GM12878 (cell line): Measurements from ENCODE around the gene UNC5B. TPM values are rescaled to one million over a fixed set of nuclear protein-coding genes. Genes with fewer than 3 reads are reported as not detected.

ENCODE experiments used
- ATAC-seq: fragments of 200-7000 bp; cut with Tn5 transposase; 3 replicates; pipeline ENCODE4 v1.9.1; 2020; ENCODE audit warnings: mild to moderate bottlenecking, moderate library complexity
- BruUV-seq: library from RNA; stranded (reverse); fragments of 400-500 nt; replicated peaks from 2 replicates; lab custom pipeline; 2021; lab: Mats Ljungman, UMichigan
- CTCF ChIA-PET: fragments of 300-600 bp; sonication (Branson Sonifier 250); formaldehyde crosslinking; extraction: SDS; loops from one replicate; lab custom pipeline; 2021; ENCODE audit warnings: inconsistent platforms; lab: Yijun Ruan, JAX
- POLR2A ChIA-PET: fragments of 350-600 bp; formaldehyde crosslinking; extraction: SDS; loops from one replicate; lab custom pipeline; 2021; ENCODE audit warnings: inconsistent platforms; lab: Charles Lee
- RAD21 ChIA-PET: fragments of 300-600 bp; sonication (Branson Sonifier 250); formaldehyde crosslinking; loops from one replicate; lab custom pipeline; 2023; ENCODE audit warnings: antibody characterized with exemption; ENCODE audit not compliant: unreplicated experiment; lab: Charles Lee
- SMC1A ChIA-PET: fragments of 300-600 bp; sonication (Branson Sonifier 250); formaldehyde crosslinking; loops from one replicate; lab custom pipeline; 2023; ENCODE audit not compliant: unreplicated experiment, uncharacterized antibody; lab: Charles Lee
- DNase-seq: peaks from one replicate; pipeline ENCODE4 v3.0.0-alpha.2; 2011; ENCODE audit warnings: low read depth, low spot score
- FAIRE-seq: peaks from 3 replicates; lab custom pipeline; 2011; peaks lifted over from hg19 to GRCh38; lab: Jason Lieb, UNC
- H2AFZ ChIP-seq: 2 replicates; pipeline ENCODE4 v1.6.0; 2011; ENCODE audit warnings: low read depth, low read length, control low read depth; ENCODE audit not compliant: control insufficient read depth
- H3K27ac ChIP-seq: 2 replicates; pipeline ENCODE4 v1.5.1; 2011; ENCODE audit warnings: control low read depth; ENCODE audit not compliant: control insufficient read depth, insufficient read depth
- H3K27me3 ChIP-seq, 2 experiments: replicated peaks in 1 of 2; 2 replicates each; pipeline versions ENCODE4 v1.6.0 to v1.6.1; 2011; ENCODE audit warnings: low read length in 1 of 2; ENCODE audit not compliant: control insufficient read depth in 2 of 2, insufficient read depth in 2 of 2
- H3K36me3 ChIP-seq, 2 experiments: 2 replicates each; pipeline ENCODE4 v1.5.1; 2011; ENCODE audit warnings: low read length in 1 of 2; ENCODE audit not compliant: control insufficient read depth in 2 of 2, insufficient read depth in 2 of 2
- H3K4me1 ChIP-seq: 2 replicates; pipeline ENCODE4 v1.6.1; 2011; ENCODE audit warnings: mild to moderate bottlenecking, low read length, moderate library complexity, mixed read lengths; ENCODE audit not compliant: control insufficient read depth, insufficient read depth
- H3K4me2 ChIP-seq: 2 replicates; pipeline ENCODE4 v1.6.0; 2011; ENCODE audit warnings: control low read depth; ENCODE audit not compliant: control insufficient read depth, insufficient read depth
- H3K4me3 ChIP-seq: fragments of 200-600 bp; sonication (generic); 2 replicates; pipeline ENCODE4 v1.5.1; 2016
- H3K79me2 ChIP-seq: 2 replicates; pipeline ENCODE4 v1.6.0; 2011; ENCODE audit warnings: low read length; ENCODE audit not compliant: control insufficient read depth, insufficient read depth
- H3K9ac ChIP-seq: 2 replicates; pipeline ENCODE4 v1.8.0; 2011; ENCODE audit warnings: low read length, control low read depth, mixed read lengths; ENCODE audit not compliant: control insufficient read depth, insufficient read depth
- H3K9me3 ChIP-seq: replicated peaks from 3 replicates; pipeline ENCODE4 v1.5.1; 2011; ENCODE audit warnings: mild to moderate bottlenecking, low read length; ENCODE audit not compliant: control insufficient read depth, insufficient read depth
- H4K20me1 ChIP-seq: 2 replicates; pipeline ENCODE4 v1.6.0; 2011; ENCODE audit not compliant: control insufficient read depth, insufficient read depth
- BHLHE40 ChIP-seq, 2 experiments: fragments of 450-650 bp in 1 of 2; IDR thresholded peaks; 2 replicates each; pipeline ENCODE4 v1.6.1; 2011 to 2017; ENCODE audit warnings: low read depth in 2 of 2, borderline replicate concordance in 1 of 2, improper control_type of control experiment in 1 of 2, low read length in 1 of 2, mild to moderate bottlenecking in 1 of 2
- CTCF ChIP-seq, 3 experiments: IDR thresholded peaks in 2 of 3; conservative IDR thresholded peaks in 1 of 3; 2 replicates each; pipeline ENCODE4 v1.5.1; 2011; ENCODE audit warnings: low read depth in 3 of 3, low read length in 3 of 3, mild to moderate bottlenecking in 3 of 3, control low read depth in 2 of 3, moderate library complexity in 2 of 3, inconsistent platforms in 1 of 3, mixed read lengths in 1 of 3; ENCODE audit not compliant: control insufficient read depth in 2 of 3, insufficient read depth in 1 of 3; ENCODE audit errors: extremely low read depth in 1 of 3
- RAD21 ChIP-seq: IDR thresholded peaks from 2 replicates; pipeline ENCODE4 v1.6.1; 2011; ENCODE audit warnings: mild to moderate bottlenecking, low read depth, low read length, moderate library complexity; ENCODE audit not compliant: insufficient read depth
- ZSCAN29 ChIP-seq: fragments of 450-650 bp; IDR thresholded peaks from 2 replicates; pipeline ENCODE4 v1.6.1; 2017; ENCODE audit warnings: mild to moderate bottlenecking, moderate library complexity
- WGBS: methylation state at CpG from one replicate; pipeline ENCODE4 v1.1.6; 2016; ENCODE audit warnings: low lambda C conversion rate; ENCODE audit not compliant: insufficient replicate concordance, insufficient coverage; ENCODE audit errors: missing lambda C conversion rate; 5-methylcytosine and 5-hydroxymethylcytosine counted together
- in situ Hi-C: fragments of 300-500 bp; cut with MboI; formaldehyde crosslinking; loops from 9 replicates; pipeline ENCODE4 v1.14.3; 2018; ENCODE audit warnings: mixed read lengths
- intact Hi-C: fragments of 100-400 bp; cut with micrococcal nuclease; formaldehyde crosslinking; loops from one replicate; pipeline ENCODE4 v1.14.2; 2022; ENCODE audit not compliant: unreplicated experiment
- polyA plus RNA-seq, 11 experiments: library from polyadenylated mRNA; depleted of rRNA in 4 of 11; unstranded in 6 of 11; stranded (reverse) in 5 of 11; fragments of >200 nt; fragmentation: Nextera tagmentation in 4 of 11; fragmentation: Illumina TruSeq in 1 of 11; extraction: Ambion mirVana in 4 of 11; extraction: Trizol in 1 of 11; gene quantifications; 1 replicate in 1 of 11; 2 replicates in 10 of 11; pipeline versions ENCODE4 v1.2.1 to v1.2.3, GENCODE V29; 2011 to 2016; ENCODE audit warnings: inconsistent platforms in 2 of 11, missing spikeins in 2 of 11, low read depth in 1 of 11
- total RNA-seq, 4 experiments: library from RNA; depleted of rRNA in 3 of 4; stranded (reverse); fragments of >200 nt in 3 of 4; fragmentation: Illumina TruSeq in 1 of 4; extraction: Trizol in 1 of 4; gene quantifications; 2 replicates each; pipeline versions ENCODE4 v1.2.1 to v1.2.3, GENCODE V29; 2013 to 2021

The UNC5B gene
- total and polyA plus RNA-seq, 10 of the 15 experiments (the other 5 are each of a cell fraction or from before 2014, with no cell fraction given): 0.03 to 0.08 TPM; not detected in 8

- ChIA-PET SMC1A (interaction anchor here (0.7 kb wide), 1 partner anchor 466 kb away, joined by 3 read pairs; no protein-coding TSS in a partner anchor), CTCF (interaction anchor here (0.7 to 1.5 kb wide), 5 partner anchors 17 to 869 kb away, joined by 3 read pairs; no protein-coding TSS in a partner anchor), POLR2A (no interaction called here), RAD21 (interaction anchor here (1.1 kb wide), 1 partner anchor 11 kb away, joined by 3 read pairs; no protein-coding TSS in a partner anchor)
- H3K27ac ChIP-seq: no peak overlapping the region
- H3K4me2 ChIP-seq: no peak overlapping the region
- ATAC-seq: peak; percentile 91
- no peaks in the 10 kb centered on the region for H3K36me3 ChIP-seq
- no peaks in the 10 kb centered on the region for H4K20me1 ChIP-seq
- BruUV-seq: no TSS peak
- H3K27me3 ChIP-seq: peaks cover 3 to 5% of the 10 kb centered on the region in 2 experiments; a peak in 2 of 4 replicates
- H3K4me3 ChIP-seq: no peak overlapping the region
- H3K9ac ChIP-seq: no peak overlapping the region
- no peaks in the 10 kb centered on the region for H3K79me2 ChIP-seq
- 5% methylated on average over 8 of the region's 8 CpGs for WGBS
- FAIRE-seq: peak; percentile 84
- H3K4me1 ChIP-seq: no peaks in the 10 kb centered on the region
- no peaks in the 10 kb centered on the region for H3K9me3 ChIP-seq
- H2AFZ ChIP-seq: no peak overlapping the region
- in situ Hi-C loops (no loop called here), intact Hi-C loops (no loop called here)
- DNase-seq: no peak
- TF ChIP-seq ZSCAN29 (no peak), RAD21 (peak; percentile 37), CTCF (IDR thresholded peaks at IDR 0.05 in 2 of 3, conservative IDR thresholded peaks at IDR 0.05 in 1 of 3; ENCODE audit: control insufficient read depth in 2 of 3, extremely low read depth in 1 of 3, insufficient read depth in 1 of 3, low read depth in 3 of 3, low read length in 3 of 3) (peak; percentile 48 to 58 (median 55); a peak in 5 of 6 replicates), BHLHE40 (IDR thresholded peaks at IDR 0.05; ENCODE audit: borderline replicate concordance in 1 of 2, low read depth in 2 of 2, low read length in 1 of 2) (peak in 1 of 2 experiments; percentile 67; a peak in 2 of 4 replicates)
Observed at GRCh38 chr10:71302874-71303568, 90.7 kb downstream of the UNC5B start.
